GM21825 (cell line): ENCODE results near the gene MEX3A.
"Not testable (repeated sequence)": the region's sequence is repeated elsewhere in the genome, so short reads cannot be mapped to it uniquely, and the experiment has no call there.

Experiments
- ATAC-seq: cut with Tn5 transposase; IDR thresholded peaks from one replicate; pipeline ENCODE4 v1.9.1; 2021; ENCODE audit warnings: mild to moderate bottlenecking, moderate library complexity; ENCODE audit not compliant: unreplicated experiment

Gene MEX3A

DNA sequence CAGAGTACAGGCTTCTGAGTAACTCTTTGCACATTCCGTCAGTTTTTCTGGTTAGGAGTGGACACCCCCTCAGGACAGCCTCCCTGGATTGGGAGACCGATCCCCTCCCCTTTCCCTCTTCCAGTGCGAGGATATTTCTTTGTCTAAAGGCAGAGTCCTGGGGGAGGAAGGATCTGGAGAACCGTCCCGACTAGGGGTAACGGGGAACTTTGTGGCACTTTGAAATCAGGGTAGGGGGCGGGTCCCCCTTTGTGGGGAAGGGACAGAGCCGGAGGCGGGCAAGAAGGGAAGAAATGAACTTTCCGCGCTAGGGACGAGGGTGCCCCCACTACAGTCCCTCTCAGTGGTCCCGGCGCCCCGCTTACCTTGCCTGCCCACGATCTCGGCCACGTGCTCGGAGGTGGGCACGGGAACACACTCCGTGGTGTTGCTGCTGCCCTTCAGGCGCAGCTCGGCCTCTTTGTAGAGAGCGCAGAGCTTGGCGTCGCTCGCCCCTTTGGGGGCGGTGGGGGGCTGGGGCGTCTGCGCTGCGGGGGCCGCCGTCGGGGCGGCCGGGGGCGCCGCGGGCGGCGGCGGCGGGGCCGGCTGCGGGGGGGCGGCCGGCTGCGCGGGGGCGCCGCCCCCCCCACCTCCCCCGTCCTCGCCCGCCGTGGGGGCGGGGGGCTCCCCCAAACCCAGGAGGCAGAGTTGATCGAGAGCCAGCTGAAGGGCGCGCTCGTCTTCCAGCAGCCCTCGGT lies 917 bp downstream of the MEX3A start:
- no peak for ATAC-seq

- ATAC-seq = no peak
Observed at GRCh38 chr1:156080863-156081179, 1.4 kb downstream of the MEX3A start.

DNA sequence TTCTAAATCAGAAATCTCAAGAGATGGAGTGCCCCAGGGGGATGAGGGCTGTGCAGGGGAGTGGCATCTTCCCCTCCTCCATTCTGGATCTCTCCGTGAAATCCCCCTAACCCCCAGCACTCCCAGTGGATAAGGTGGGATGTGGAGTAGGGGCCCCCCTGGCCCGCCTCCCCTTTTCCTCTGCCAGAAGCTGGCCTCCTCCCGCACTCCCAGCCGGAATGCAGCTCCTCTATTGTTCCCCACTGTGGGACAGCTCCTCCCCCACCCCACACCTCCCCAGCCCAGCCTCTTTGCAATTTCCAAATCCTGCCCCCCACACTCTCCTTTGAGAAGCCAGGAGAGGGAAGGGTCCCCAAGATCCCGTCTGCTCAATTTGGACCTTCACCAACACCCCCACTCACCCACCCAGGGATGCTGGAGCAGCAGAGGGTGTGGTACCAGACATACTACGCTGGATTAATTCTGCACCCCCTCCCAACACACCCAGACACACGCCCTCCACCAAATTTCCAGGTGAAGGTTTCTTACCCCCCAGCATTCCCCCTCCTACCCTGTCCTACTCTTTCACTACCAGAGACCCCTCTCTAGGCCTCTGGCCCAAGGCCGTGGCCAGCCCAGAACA lies 1.9 kb downstream of the MEX3A start:
- no peak for ATAC-seq

DNA sequence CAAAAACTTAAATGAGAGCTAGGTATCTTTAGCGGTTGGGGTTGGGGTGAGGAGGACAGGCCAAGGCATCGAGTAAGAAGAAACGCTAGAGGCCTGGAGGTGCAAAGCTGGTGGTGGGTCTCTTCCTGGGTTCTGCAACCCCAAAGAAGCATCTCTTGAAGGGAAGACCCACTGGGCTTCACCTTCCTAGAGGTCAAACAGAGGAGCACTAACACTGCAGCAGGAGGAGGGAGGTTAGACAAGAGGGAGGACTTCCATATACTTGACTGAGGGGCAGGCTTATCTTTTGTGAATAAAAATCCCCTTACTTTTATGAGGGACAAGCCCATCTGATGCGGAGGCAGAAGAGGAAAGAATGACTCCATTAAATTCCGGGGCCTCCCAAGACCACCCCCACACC lies 2.5 kb downstream of the MEX3A start:
- ATAC-seq = no peak

- ATAC-seq = no peak
Observed at GRCh38 chr1:156078728-156079127, 3.5 kb downstream of the MEX3A start.

- no peak for ATAC-seq
Observed at GRCh38 chr1:156077430-156077760, 4.9 kb downstream of the MEX3A start.

GRCh38 chr1:156076609-156077429 lies 5.4 kb downstream of the MEX3A start:
- no peak for ATAC-seq

DNA sequence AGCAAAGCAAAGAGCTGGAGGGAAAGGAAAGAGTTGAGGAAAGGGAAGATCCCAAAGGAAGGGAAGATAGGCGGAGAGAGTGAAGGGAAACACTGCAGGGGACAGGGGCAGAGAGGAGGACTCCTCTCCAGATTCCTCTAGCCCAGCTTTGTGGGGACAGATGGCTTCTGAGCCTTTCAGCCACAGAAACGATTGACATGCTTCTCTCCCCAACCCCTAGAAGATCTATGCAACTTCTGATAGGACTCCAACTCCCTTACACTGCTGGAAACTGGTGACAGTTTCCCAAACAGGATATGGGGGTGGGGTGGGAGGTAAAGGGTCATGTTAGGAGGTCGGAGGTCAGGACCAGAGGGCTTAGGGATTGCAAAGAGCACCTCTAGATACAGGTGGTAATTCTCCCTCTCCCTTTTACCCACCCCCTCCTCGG lies 6.5 kb downstream of the MEX3A start:
- ATAC-seq = no peak

DNA sequence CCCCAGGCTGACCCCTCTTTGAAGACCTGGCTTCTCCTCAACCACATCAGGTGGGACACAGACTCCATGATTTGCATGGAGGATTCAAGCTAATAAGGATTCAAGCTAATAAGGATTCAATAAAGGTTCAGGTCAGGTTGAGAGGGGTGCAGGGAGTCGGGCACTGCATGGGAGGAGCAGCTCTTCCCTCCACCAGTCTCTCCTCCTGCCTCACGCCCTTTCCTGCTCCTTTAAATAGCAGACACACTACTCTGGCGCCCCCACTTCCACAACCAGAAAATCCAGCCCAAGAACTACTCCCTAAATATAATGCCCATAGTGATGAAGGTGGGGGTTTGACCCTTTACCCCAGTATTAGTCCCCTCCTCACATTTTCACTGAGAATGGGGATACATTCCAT lies 7.1 kb downstream of the MEX3A start:
- no peak for ATAC-seq

- no peak for ATAC-seq
Observed at GRCh38 chr1:156074661-156075060, 7.6 kb downstream of the MEX3A start.

GRCh38 chr1:156073740-156074139 lies 8.5 kb downstream of the MEX3A start:
- no peak for ATAC-seq

DNA sequence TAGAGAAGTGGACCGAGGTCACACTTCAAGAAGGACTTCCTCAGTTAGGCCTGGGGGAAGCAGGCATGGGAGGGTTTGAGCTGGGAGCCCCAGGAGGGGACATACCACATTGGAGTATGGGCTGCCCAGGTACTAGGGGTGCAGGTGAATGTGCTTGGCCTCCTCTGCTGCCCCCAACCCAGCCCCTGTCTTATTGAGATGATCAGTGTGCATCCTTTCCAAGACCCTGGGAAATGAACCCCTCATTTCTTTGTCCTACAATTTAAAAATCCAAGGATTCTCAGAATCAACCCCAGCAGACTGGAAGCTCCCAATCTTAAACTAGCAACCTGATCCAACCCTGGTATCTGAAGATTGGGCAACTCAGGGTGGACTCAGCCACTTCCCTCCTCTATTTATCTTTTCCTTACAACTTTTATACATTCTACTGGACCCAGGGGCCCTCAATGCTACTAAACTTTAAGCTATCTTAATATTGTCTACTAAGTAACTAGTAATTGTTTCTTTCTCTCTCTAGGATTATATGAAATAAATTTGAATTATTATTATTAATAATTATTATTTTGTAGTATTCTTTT lies 9.1 kb downstream of the MEX3A start:
- ATAC-seq = no peak

DNA sequence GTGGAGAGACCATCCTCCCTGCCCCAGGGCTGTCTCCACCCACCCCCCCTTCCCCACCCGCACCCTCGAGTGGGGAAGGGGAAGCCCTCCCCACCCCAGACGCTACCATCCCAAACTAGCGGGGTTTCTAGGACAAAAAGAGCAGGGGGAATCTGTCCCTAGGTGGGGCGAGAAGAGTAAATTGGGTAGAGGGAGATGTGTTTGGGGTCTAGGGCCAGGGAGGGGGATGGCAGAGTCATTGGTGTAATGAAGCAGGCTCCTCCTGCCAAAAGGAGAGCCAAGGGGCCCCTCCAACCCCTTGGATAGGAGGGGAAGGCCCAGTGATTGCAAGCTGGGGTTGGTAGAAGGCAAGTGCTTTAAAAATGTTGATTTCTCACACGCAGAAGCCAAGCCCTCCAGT lies 10.0 kb downstream of the MEX3A start:
- no peak for ATAC-seq

GRCh38 chr1:156071332-156071816 lies 10.9 kb downstream of the MEX3A start:
- ATAC-seq = not testable (repeated sequence)

- no peak for ATAC-seq
Observed at GRCh38 chr1:156070548-156070947, 11.7 kb downstream of the MEX3A start.

- no peak for ATAC-seq
Observed at GRCh38 chr1:156069490-156070455, 12.5 kb downstream of the MEX3A start.

GRCh38 chr1:156067262-156067661 lies 15.0 kb downstream of the MEX3A start:
- ATAC-seq = no peak

DNA sequence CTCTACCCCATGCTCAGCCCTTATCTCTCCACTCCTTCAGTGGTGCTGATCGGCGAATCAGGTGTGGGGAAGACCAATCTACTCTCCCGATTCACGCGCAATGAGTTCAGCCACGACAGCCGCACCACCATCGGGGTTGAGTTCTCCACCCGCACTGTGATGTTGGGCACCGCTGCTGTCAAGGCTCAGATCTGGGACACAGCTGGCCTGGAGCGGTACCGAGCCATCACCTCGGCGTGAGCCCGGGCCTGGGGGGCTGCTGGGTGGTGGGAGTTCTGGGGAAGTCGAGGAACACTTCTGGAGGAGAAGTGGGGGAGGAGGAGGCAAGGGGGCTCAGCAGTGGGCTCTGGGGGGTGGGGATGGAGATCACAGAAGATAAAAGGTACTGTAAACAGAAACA lies 16.4 kb downstream of the MEX3A start:
- ATAC-seq = no peak

DNA sequence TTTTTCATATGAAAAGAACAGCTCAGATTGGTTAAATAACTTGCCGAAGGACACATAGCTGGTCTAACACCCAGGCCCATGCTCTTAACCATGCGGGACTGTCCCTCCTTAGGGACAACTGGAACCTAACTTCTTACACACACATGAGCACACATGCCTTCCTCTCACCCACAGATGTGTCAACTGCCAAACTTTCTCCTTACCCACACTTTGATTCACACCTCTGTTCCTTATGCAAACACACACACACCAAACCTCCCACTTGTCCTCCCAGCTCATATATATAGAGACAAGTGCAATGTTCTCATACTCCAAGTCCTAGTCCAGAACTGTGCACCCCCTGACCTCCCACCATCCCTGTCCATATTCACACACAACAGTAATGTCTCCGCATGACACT lies 17.1 kb downstream of the MEX3A start:
- no peak for ATAC-seq

- no peak for ATAC-seq
Observed at GRCh38 chr1:156064615-156065014, 17.6 kb downstream of the MEX3A start.

- ATAC-seq = no peak
Observed at GRCh38 chr1:156063997-156064285, 18.3 kb downstream of the MEX3A start.
